DND-41 (cell line): ENCODE results near the gene ESPL1.

Experiments
- CTCF ChIP-seq: IDR thresholded peaks from 2 replicates; pipeline ENCODE4 v1.5.1; 2012; ENCODE audit warnings: borderline replicate concordance, low read length, moderate library complexity, mild to moderate bottlenecking; ENCODE audit not compliant: poor library complexity, severe bottlenecking; ENCODE audit errors: extremely low read depth
- EZH2 ChIP-seq: IDR thresholded peaks from 3 replicates; pipeline ENCODE4 v1.6.1; 2012; ENCODE audit warnings: borderline replicate concordance, low read depth, mild to moderate bottlenecking, moderate library complexity, low read length, inconsistent platforms; ENCODE audit not compliant: severe bottlenecking

GRCh38 chr12:53336181-53336681 is 68.1 kb downstream of the ESPL1 start, which contains the start of gene SP7:
- TF ChIP-seq CTCF: no peak
- TF ChIP-seq EZH2: peak; percentile 11
